Measurements from ENCODE around the gene PYURF. TPM values are rescaled to one million over a fixed set of nuclear protein-coding genes. Genes with fewer than 3 reads are reported as not detected.
"Not testable (repeated sequence)": the region's sequence is repeated elsewhere in the genome, so short reads cannot be mapped to it uniquely, and the experiment has no call there.

Gene PYURF, protein sequence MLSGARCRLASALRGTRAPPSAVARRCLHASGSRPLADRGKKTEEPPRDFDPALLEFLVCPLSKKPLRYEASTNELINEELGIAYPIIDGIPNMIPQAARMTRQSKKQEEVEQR
- 131 TPM for polyA plus RNA-seq (2013)

DNA sequence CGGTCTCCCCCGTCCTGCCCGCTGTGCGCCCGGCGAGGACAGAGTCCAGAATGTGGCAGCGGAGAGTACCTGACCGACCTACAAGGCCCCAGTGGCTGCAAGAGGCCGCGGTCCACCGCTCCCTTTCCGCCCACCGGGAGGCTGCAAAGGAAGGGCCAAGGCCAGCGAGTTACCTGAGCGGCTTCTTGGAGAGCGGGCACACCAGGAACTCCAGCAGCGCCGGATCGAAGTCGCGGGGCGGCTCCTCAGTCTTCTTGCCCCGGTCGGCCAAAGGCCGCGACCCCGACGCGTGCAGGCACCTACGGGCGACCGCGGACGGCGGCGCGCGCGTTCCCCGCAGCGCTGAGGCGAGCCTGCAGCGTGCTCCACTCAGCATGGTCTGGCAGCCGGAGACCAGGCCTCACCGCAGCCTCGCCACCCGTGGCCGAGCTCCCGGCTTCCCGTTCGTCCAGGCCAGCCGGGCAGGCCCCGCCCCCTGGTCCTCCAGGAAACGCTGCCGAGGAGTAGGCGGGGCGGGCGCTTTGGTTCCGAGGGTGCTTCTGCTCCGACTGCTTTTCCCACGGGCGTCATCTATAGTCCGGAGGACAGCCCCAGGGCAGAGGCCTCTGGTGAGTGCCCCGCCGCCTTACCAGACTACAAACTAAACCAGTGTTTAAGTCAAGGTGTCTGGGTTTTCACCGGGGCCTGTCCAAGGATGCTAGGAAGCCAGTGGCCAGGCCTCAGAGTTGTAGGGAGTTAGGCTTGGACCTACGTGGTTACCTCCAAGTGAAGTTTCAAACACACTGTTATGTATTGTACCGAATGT is at the start of gene PYURF:
Gene PYURF, minus strand, starts transcription at position 452 of the 805 bp plus-strand sequence. Its CDS starts 76 bp downstream, at position 376.
- no peaks in the 10 kb centered on the region for H3K27me3 ChIP-seq (replicated peaks in 2 of 5; ENCODE audit: control insufficient read depth in 4 of 5, insufficient read depth in 5 of 5, low read length in 4 of 5)
- H3K36me3 ChIP-seq (ENCODE audit: control insufficient read depth in 4 of 4, insufficient read depth in 4 of 4, low read length in 3 of 4): peaks cover 0 to 16% (median 2%) of the 10 kb centered on the region in 4 experiments
- POLR2A ChIA-PET: interaction anchor here (0.6 to 0.7 kb wide), 2 partner anchors 307 to 368 kb away, joined by 3 read pairs; no protein-coding TSS in a partner anchor
- DNase-seq: peak; percentile 79 to 85 (median 82)
- H3K4me1 ChIP-seq (ENCODE audit: control extremely low read depth in 1 of 4, control insufficient read depth in 4 of 4, insufficient read depth in 4 of 4, low read length in 3 of 4): peaks cover 10 to 41% (median 18%) of the 10 kb centered on the region in 4 experiments
- H3K4me3 ChIP-seq (ENCODE audit: control insufficient read depth in 1 of 7, extremely low read depth in 1 of 7, insufficient read depth in 4 of 7, low read depth in 2 of 7, low read length in 6 of 7): peak within 1 kb of the TSS; percentile 61 to 96 (median 88)
- CTCF ChIA-PET: interaction anchor here (0.8 to 20.1 kb wide), 8 partner anchors 14 to 500 kb away, joined by 3 to 228 read pairs (median 5); no protein-coding TSS in a partner anchor
- 0% methylated on average over 65 of the region's 68 CpGs for WGBS (ENCODE audit: insufficient coverage)
- H3K9me3 ChIP-seq (ENCODE audit: control extremely low read depth in 1 of 5, control insufficient read depth in 4 of 5, insufficient read depth in 2 of 5, low read depth in 1 of 5, low read length in 4 of 5): no peaks in the 10 kb centered on the region
- H3K27ac ChIP-seq (ENCODE audit: insufficient read depth in 1 of 2, low read depth in 1 of 2, low read length in 2 of 2, poor library complexity in 1 of 2, severe bottlenecking in 2 of 2): peak within 1 kb of the TSS; percentile 71 to 88

DNA sequence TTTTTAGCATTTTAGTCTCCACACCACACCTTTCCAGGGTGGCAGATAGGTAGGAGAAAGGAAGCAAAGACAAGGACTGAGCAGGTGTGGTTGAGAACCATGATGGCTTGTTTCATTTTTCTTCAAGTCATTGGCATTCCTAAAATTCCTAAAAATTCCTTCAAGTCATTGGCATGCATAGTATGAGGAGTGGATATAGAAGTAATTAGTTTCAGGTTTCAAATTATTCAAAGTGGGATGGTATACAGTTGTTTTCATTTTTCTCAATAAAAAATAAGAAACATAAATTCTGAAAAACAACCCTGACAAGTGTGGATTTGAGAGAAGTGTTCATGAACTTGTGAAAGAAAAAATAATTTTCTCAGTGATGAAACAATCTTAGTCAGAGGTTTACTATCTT is 46.4 kb upstream of the PYURF start:
- H3K36me3 ChIP-seq (ENCODE audit: control insufficient read depth in 4 of 4, insufficient read depth in 4 of 4, low read length in 3 of 4): no peaks in the 10 kb centered on the region
- ChIA-PET CTCF (interaction anchor here (1.1 to 1.8 kb wide), 2 partner anchors 22 to 31 kb away, joined by 3 read pairs; partner anchors contain the start of gene HERC3), POLR2A (no interaction called here)
- no peak for DNase-seq
- no peak overlapping the region for H3K27ac ChIP-seq (ENCODE audit: insufficient read depth in 1 of 2, low read depth in 1 of 2, low read length in 2 of 2, poor library complexity in 1 of 2, severe bottlenecking in 2 of 2)
- peaks cover 0 to 6% (median 3%) of the 10 kb centered on the region in 4 experiments for H3K4me1 ChIP-seq (ENCODE audit: control extremely low read depth in 1 of 4, control insufficient read depth in 4 of 4, insufficient read depth in 4 of 4, low read length in 3 of 4)
- H3K9me3 ChIP-seq (ENCODE audit: control extremely low read depth in 1 of 5, control insufficient read depth in 4 of 5, insufficient read depth in 2 of 5, low read depth in 1 of 5, low read length in 4 of 5): no peaks in the 10 kb centered on the region
- no peak overlapping the region for H3K4me3 ChIP-seq (ENCODE audit: control insufficient read depth in 1 of 7, extremely low read depth in 1 of 7, insufficient read depth in 4 of 7, low read depth in 2 of 7, low read length in 6 of 7)
- H3K27me3 ChIP-seq (replicated peaks in 2 of 5; ENCODE audit: control insufficient read depth in 4 of 5, insufficient read depth in 5 of 5, low read length in 4 of 5): no peaks in the 10 kb centered on the region

DNA sequence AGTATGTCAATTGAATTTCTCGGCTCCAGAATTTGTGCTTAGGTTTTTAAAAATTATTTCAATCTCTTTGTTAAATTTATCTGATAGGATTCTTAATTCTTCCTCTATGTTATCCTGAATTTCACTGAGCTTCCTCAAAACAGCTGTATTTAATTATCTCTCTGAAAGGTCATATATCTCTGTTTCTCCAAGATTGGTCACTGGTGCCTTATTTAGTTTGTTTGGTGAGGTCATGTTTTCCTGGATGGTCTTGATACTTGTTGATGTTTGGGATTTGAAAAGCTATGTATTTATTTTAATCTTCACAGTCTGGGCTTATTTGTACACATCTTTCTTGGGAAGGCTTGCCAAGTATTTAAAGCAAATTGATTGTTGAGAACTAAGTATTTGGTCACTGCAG is 44.0 kb upstream of the PYURF start:
- WGBS (ENCODE audit: insufficient coverage): no CpG with 5 or more reads among the region's 1 CpG
- H3K9me3 ChIP-seq (ENCODE audit: control extremely low read depth in 1 of 5, control insufficient read depth in 4 of 5, insufficient read depth in 2 of 5, low read depth in 1 of 5, low read length in 4 of 5): no peaks in the 10 kb centered on the region
- H3K4me3 ChIP-seq (ENCODE audit: control insufficient read depth in 1 of 7, extremely low read depth in 1 of 7, insufficient read depth in 4 of 7, low read depth in 2 of 7, low read length in 6 of 7): no peak overlapping the region
- DNase-seq: no peak
- CTCF ChIA-PET: interaction anchor here (0.9 to 1.7 kb wide), 3 partner anchors 16 to 36 kb away, joined by 3 to 5 read pairs (median 4); no protein-coding TSS in a partner anchor
- no peaks in the 10 kb centered on the region for H3K36me3 ChIP-seq (ENCODE audit: control insufficient read depth in 4 of 4, insufficient read depth in 4 of 4, low read length in 3 of 4)
- POLR2A ChIA-PET: no interaction called here
- no peaks in the 10 kb centered on the region for H3K27me3 ChIP-seq (replicated peaks in 2 of 5; ENCODE audit: control insufficient read depth in 4 of 5, insufficient read depth in 5 of 5, low read length in 4 of 5)
- H3K27ac ChIP-seq (ENCODE audit: insufficient read depth in 1 of 2, low read depth in 1 of 2, low read length in 2 of 2, poor library complexity in 1 of 2, severe bottlenecking in 2 of 2): no peak overlapping the region
- peaks cover 0 to 6% (median 3%) of the 10 kb centered on the region in 4 experiments for H3K4me1 ChIP-seq (ENCODE audit: control extremely low read depth in 1 of 4, control insufficient read depth in 4 of 4, insufficient read depth in 4 of 4, low read length in 3 of 4)

DNA sequence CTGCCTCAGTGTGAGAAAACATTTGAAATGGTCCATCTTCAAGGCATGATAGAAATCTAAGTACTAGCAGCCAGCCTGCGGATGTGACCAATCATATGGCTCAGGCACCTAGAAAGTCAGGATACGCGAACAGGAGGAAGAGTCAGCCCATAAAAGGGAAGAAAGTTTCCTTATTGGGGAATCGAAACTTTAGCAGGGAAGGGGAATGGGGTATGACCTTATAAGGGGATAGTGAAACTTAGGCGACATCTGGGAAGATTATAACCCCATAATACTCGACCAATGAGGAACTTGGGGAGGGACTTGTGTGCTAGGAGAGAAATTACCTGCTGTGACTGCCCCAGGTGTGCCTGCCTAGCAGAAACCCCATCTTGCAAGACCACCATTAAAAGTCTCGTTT is 26.2 kb upstream of the PYURF start:
- Histone ChIP-seq H3K9me3 (ENCODE audit: control extremely low read depth in 1 of 5, control insufficient read depth in 4 of 5, insufficient read depth in 2 of 5, low read depth in 1 of 5, low read length in 4 of 5) (no peaks in the 10 kb centered on the region), H3K4me1 (ENCODE audit: control extremely low read depth in 1 of 4, control insufficient read depth in 4 of 4, insufficient read depth in 4 of 4, low read length in 3 of 4) (no peaks in the 10 kb centered on the region), H3K4me3 (ENCODE audit: control insufficient read depth in 1 of 7, extremely low read depth in 1 of 7, insufficient read depth in 4 of 7, low read depth in 2 of 7, low read length in 6 of 7) (no peak overlapping the region), H3K27ac (ENCODE audit: insufficient read depth in 1 of 2, low read depth in 1 of 2, low read length in 2 of 2, poor library complexity in 1 of 2, severe bottlenecking in 2 of 2) (no peak overlapping the region), H3K27me3 (replicated peaks in 2 of 5; ENCODE audit: control insufficient read depth in 4 of 5, insufficient read depth in 5 of 5, low read length in 4 of 5) (no peaks in the 10 kb centered on the region), H3K36me3 (ENCODE audit: control insufficient read depth in 4 of 4, insufficient read depth in 4 of 4, low read length in 3 of 4) (no peaks in the 10 kb centered on the region)
- WGBS (ENCODE audit: insufficient coverage): 100% methylated on average over 5 of the region's 7 CpGs
- ChIA-PET POLR2A (no interaction called here), CTCF (no interaction called here)
- no peak for DNase-seq

DNA sequence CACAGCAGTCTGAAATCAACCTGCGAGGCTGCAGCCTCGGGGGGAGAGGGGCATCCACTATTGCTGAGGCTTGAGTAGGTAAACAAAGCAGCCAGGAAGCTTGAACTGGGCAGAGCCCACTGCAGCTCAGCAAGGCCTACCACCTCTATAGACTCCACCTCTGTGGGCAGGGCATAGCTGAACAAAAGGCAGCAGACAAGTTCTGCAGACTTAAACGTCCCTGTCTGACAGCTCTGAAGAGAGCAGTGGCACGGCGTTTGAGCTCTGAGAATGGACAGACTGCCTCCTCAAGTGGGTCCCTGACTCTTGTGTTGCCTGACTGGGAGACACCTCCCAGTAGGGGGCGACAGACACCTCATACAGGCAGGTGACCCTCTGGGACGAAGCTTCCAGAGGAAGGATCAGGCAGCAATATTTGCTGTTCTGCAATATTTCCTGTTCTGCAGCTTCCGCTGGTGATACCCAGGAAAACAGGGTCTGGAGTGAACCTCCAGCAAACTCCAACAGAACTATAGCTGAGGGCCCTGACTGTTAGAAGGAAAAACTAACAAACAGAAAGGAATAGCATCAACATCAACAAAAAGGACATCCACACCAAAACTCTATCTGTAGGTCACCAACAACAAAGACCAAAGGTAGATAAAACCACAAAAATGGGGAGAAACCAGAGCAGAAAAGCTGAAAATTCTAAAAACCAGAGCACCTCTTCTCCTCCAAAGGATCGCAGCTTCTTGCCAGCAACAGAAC is 15.9 kb upstream of the PYURF start:
- ChIA-PET POLR2A (interaction anchor here (0.6 kb wide), 2 partner anchors 75 to 1299 kb away, joined by 3 to 7 read pairs; no protein-coding TSS in a partner anchor), CTCF (interaction anchor here (0.6 to 6.6 kb wide), 39 partner anchors 12 to 493 kb away, joined by 3 to 65 read pairs (median 5); partner anchors contain the start of gene NAP1L5)
- not testable (repeated sequence) for H3K9me3 ChIP-seq (ENCODE audit: control extremely low read depth in 1 of 5, control insufficient read depth in 4 of 5, insufficient read depth in 2 of 5, low read depth in 1 of 5, low read length in 4 of 5); H3K36me3 ChIP-seq (ENCODE audit: control insufficient read depth in 4 of 4, insufficient read depth in 4 of 4, low read length in 3 of 4); H3K27me3 ChIP-seq (replicated peaks in 2 of 5; ENCODE audit: control insufficient read depth in 4 of 5, insufficient read depth in 5 of 5, low read length in 4 of 5); H3K4me1 ChIP-seq (ENCODE audit: control extremely low read depth in 1 of 4, control insufficient read depth in 4 of 4, insufficient read depth in 4 of 4, low read length in 3 of 4); H3K27ac ChIP-seq (ENCODE audit: insufficient read depth in 1 of 2, low read depth in 1 of 2, low read length in 2 of 2, poor library complexity in 1 of 2, severe bottlenecking in 2 of 2)
- DNase-seq: peak; percentile 63 to 73 (median 71)
- H3K4me3 ChIP-seq (ENCODE audit: control insufficient read depth in 1 of 7, extremely low read depth in 1 of 7, insufficient read depth in 4 of 7, low read depth in 2 of 7, low read length in 6 of 7): peak overlapping the region in 1 of 7 experiments; percentile 38
- WGBS (ENCODE audit: insufficient coverage): 3% methylated on average over 7 of the region's 9 CpGs

DNA sequence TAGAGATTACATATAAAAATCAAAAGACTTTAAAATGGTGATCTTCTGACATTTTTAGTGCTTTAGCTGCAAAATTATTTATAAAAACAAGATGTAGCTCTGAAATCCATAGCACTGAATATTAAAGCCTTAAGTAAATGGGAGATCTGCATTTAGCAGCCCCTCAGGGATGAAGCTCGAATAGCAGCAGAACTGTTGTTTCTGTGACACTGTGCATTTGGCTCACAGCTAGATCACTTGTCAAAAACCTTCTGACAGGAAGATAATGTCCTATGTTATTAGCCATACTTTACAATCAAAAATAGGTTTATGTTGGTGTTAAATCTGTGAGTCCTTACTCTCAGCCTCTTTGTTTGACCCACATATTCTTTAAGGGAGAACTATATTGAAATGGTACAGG is 14.1 kb upstream of the PYURF start:
- no peak for DNase-seq
- H3K4me1 ChIP-seq (ENCODE audit: control extremely low read depth in 1 of 4, control insufficient read depth in 4 of 4, insufficient read depth in 4 of 4, low read length in 3 of 4): peaks cover 0 to 6% (median 1%) of the 10 kb centered on the region in 4 experiments
- no peak overlapping the region for H3K27ac ChIP-seq (ENCODE audit: insufficient read depth in 1 of 2, low read depth in 1 of 2, low read length in 2 of 2, poor library complexity in 1 of 2, severe bottlenecking in 2 of 2)
- 100% methylated on average over 1 of the region's 1 CpG for WGBS (ENCODE audit: insufficient coverage)
- CTCF ChIA-PET: interaction anchor here (0.8 to 6.6 kb wide), 7 partner anchors 10 to 132 kb away, joined by 3 to 65 read pairs (median 3); no protein-coding TSS in a partner anchor
- no peak overlapping the region for H3K4me3 ChIP-seq (ENCODE audit: control insufficient read depth in 1 of 7, extremely low read depth in 1 of 7, insufficient read depth in 4 of 7, low read depth in 2 of 7, low read length in 6 of 7)
- H3K9me3 ChIP-seq (ENCODE audit: control extremely low read depth in 1 of 5, control insufficient read depth in 4 of 5, insufficient read depth in 2 of 5, low read depth in 1 of 5, low read length in 4 of 5): no peaks in the 10 kb centered on the region
- H3K36me3 ChIP-seq (ENCODE audit: control insufficient read depth in 4 of 4, insufficient read depth in 4 of 4, low read length in 3 of 4): no peaks in the 10 kb centered on the region
- POLR2A ChIA-PET: no interaction called here
- no peaks in the 10 kb centered on the region for H3K27me3 ChIP-seq (replicated peaks in 2 of 5; ENCODE audit: control insufficient read depth in 4 of 5, insufficient read depth in 5 of 5, low read length in 4 of 5)
